Activated CD4-positive, alpha-beta T cell treated with anti-CD3 and anti-CD28 coated beads, Interleukin-2, amount 10 ng/mL, durations not matched to agents 7 days and 5 days (primary cell): ENCODE data around the gene PTPRQ. TPM values are rescaled to one million over a fixed set of nuclear protein-coding genes. Genes with fewer than 3 reads are reported as not detected.

ENCODE experiments used
- CTCF ChIA-PET: fragments of 350-600 bp; sonication (Branson Sonifier 250); formaldehyde crosslinking; loops from one replicate; lab custom pipeline; 2021; ENCODE audit warnings: antibody characterized with exemption; lab: Charles Lee
- POLR2A ChIA-PET: fragments of 350-600 bp; sonication (Branson Sonifier 250); formaldehyde crosslinking; loops from one replicate; lab custom pipeline; 2021; ENCODE audit warnings: antibody characterized with exemption; lab: Charles Lee
- DNase-seq: peaks from one replicate; pipeline ENCODE4 v3.0.0-alpha.2; 2020
- H3K27ac Mint-ChIP-seq: one replicate; pipeline ENCODE4 v1.8.0; 2021; ENCODE audit warnings: mild to moderate bottlenecking, moderate library complexity, mixed read lengths
- H3K27me3 Mint-ChIP-seq: one replicate; pipeline ENCODE4 v1.8.0; 2021; ENCODE audit warnings: mixed read lengths
- H3K36me3 Mint-ChIP-seq: one replicate; pipeline ENCODE4 v1.8.0; 2021; ENCODE audit warnings: low read depth, mixed read lengths
- H3K4me1 Mint-ChIP-seq: one replicate; pipeline ENCODE4 v1.8.0; 2021; ENCODE audit warnings: mixed read lengths
- H3K4me3 Mint-ChIP-seq: one replicate; pipeline ENCODE4 v1.8.0; 2021; ENCODE audit warnings: mild to moderate bottlenecking, moderate library complexity, mixed read lengths
- H3K9me3 Mint-ChIP-seq: one replicate; pipeline ENCODE4 v1.8.0; 2021; ENCODE audit warnings: mixed read lengths
- total RNA-seq, 2 experiments: library from RNA; stranded (reverse); gene quantifications; one replicate each; pipeline ENCODE4 v1.2.3, GENCODE V29; 2021

The PTPRQ gene
- total RNA-seq, 2 experiments from 2014 or later = not detected

DNA sequence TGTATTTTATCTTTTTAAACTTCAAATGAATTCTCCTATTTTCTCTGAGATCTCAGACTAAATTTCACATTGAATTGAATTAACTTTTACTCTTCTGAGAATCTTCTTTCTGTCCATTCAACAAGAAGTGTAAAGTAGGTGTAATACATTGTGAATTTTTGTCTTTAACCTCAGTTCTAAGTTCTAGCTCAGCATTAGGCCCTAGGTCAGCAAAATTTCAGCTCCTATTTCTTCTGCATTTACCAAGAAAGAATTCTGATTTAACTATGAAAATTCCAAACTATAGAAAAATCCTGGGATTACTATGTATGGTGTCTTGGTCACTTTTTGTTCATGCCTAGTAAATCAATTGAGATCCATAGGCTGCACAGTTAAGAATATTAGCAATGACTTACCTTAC lies 152.5 kb downstream of the PTPRQ start:
- H3K27ac Mint-ChIP-seq = no peak overlapping the region
- POLR2A ChIA-PET = no interaction called here
- H3K9me3 Mint-ChIP-seq = no peaks in the 10 kb centered on the region
- CTCF ChIA-PET = no interaction called here
- H3K27me3 Mint-ChIP-seq = no peaks in the 10 kb centered on the region
- H3K4me1 Mint-ChIP-seq = no peaks in the 10 kb centered on the region
- DNase-seq = no peak
- H3K4me3 Mint-ChIP-seq = no peak overlapping the region
- no peaks in the 10 kb centered on the region for H3K36me3 Mint-ChIP-seq

DNA sequence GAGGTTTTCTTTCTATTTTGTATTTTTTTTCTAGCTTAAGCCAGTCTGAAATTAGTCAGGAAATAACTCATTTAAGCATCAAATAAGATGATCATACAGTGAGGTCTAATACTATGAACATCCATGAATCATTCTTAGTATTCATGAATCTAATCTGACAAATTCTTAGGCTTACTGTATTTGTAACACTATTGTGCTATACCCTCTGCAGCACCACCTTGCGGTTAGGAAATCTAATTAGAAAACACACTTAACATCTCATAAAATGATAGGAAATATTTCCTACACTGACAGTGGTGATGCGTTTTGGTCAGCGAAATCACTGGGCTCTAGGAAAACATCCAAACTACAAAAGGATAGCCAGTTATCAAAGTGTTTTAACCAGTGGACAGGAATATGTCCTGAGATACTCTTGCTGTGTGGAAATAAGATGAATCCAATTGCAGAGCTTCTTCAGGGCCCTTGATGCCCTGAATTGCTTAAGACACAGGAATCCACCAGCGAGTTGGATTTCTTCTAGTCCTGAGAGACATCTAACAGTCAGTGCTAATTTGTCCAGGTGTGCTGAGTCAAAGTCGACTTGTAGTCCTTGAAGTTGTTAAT lies 154.1 kb downstream of the PTPRQ start:
- H3K27ac Mint-ChIP-seq = no peak overlapping the region
- H3K36me3 Mint-ChIP-seq = no peaks in the 10 kb centered on the region
- ChIA-PET CTCF (no interaction called here), POLR2A (no interaction called here)
- no peaks in the 10 kb centered on the region for H3K27me3 Mint-ChIP-seq
- DNase-seq = no peak
- H3K9me3 Mint-ChIP-seq = no peaks in the 10 kb centered on the region
- no peak overlapping the region for H3K4me3 Mint-ChIP-seq
- no peaks in the 10 kb centered on the region for H3K4me1 Mint-ChIP-seq

DNA sequence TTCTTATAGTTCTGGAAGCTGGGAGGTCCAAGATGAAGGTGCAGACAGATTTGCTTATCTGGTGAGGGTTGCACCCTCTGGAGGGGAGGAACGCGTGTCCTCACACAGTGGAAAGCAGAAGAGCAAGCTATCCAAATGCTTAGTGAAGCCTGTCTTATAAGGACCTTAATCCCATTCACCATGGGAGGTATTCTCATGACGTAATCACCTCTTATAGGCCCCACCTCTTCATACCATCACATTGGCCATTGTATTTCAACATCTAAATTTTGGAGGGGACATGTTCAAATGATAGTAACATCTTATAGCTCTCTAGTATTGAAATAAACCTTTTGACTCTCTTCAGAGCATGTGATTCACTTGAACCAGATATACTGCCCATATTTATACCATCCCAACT lies 158.4 kb downstream of the PTPRQ start:
- H3K9me3 Mint-ChIP-seq = no peaks in the 10 kb centered on the region
- ChIA-PET POLR2A (no interaction called here), CTCF (no interaction called here)
- H3K4me3 Mint-ChIP-seq = no peak overlapping the region
- no peak for DNase-seq
- H3K27me3 Mint-ChIP-seq = no peaks in the 10 kb centered on the region
- H3K27ac Mint-ChIP-seq = no peak overlapping the region
- H3K36me3 Mint-ChIP-seq = no peaks in the 10 kb centered on the region
- no peaks in the 10 kb centered on the region for H3K4me1 Mint-ChIP-seq

DNA sequence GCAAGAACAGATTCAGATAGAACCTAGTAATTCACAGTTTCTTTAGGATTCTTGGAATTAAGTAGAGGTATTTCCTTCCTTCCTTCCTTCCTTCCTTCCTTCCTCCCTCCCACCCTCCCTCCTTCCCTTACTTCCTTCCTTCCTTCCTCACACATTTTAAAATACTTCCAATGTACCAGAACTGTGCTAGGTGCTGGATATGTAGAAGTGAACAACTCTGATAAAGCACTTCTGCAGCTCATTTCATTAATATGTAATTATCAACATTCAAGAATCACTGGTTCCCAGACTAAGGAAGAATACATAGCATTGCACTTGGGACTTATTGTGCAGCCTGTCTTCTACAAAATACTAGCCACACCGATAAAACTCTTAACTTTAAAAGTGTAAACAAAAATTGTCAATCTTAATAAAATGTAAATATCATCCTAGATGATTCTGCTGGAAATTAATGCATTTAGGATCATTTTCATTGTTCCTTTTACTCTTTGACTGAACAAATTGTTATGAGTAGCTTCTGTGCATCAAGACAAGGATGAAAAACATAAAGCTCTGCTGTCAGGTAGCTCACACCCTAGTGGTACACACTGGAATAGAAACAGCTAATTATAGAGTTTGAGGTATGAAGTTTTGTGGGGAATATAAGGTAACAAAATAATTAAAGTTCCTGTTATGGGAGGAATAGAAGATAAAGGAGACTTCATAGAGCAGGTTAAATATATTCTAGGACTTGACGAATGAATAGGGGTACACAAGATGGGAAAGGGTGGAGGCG lies 163.5 kb downstream of the PTPRQ start:
- no peak for DNase-seq
- ChIA-PET POLR2A (no interaction called here), CTCF (no interaction called here)
- H3K36me3 Mint-ChIP-seq = no peaks in the 10 kb centered on the region
- H3K9me3 Mint-ChIP-seq = no peaks in the 10 kb centered on the region
- H3K4me3 Mint-ChIP-seq = no peak overlapping the region
- H3K27ac Mint-ChIP-seq = no peak overlapping the region
- H3K4me1 Mint-ChIP-seq = no peaks in the 10 kb centered on the region
- H3K27me3 Mint-ChIP-seq = no peaks in the 10 kb centered on the region

DNA sequence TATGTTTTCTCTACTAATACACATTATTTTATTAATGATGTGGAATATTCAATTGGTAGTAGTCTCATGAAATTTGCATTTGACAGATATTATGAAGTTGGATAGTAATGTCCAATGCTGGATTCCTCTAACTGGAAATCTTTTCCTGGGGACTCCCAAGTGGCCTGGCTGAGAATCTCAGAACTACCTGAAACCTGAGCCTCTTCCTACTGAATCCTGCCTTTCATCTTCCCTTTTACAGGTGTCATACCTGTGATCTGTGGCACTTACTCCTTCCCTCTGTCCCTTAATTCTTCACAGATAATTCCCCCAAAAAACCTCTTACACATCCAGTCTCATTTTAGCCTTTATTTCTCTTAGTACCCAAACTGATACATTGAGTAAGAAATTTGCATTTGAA lies 173.7 kb downstream of the PTPRQ start:
- no peaks in the 10 kb centered on the region for H3K9me3 Mint-ChIP-seq
- no peaks in the 10 kb centered on the region for H3K27me3 Mint-ChIP-seq
- ChIA-PET POLR2A (no interaction called here), CTCF (no interaction called here)
- H3K4me1 Mint-ChIP-seq = no peaks in the 10 kb centered on the region
- H3K27ac Mint-ChIP-seq = no peak overlapping the region
- no peak overlapping the region for H3K4me3 Mint-ChIP-seq
- H3K36me3 Mint-ChIP-seq = no peaks in the 10 kb centered on the region
- DNase-seq = no peak

DNA sequence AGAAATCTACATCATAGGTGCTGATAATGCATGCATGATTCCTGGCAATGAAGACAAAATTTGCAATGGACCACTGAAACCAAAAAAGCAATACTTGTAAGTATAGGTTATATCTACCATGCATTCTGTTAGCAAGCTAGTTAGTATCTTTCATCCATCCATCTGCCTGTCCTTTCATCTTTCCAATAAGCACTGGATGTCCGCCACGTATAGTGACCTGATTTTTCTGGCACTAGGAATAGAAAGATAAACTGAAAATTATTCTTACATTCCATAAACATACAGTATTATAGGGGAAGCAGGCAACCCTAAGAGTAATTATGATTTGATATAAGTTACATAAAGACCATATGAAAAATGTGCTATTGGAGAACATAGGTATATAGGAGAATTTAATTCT lies 176.2 kb downstream of the PTPRQ start:
- no peak for DNase-seq
- H3K27ac Mint-ChIP-seq = no peak overlapping the region
- no peaks in the 10 kb centered on the region for H3K4me1 Mint-ChIP-seq
- POLR2A ChIA-PET = no interaction called here
- no peak overlapping the region for H3K4me3 Mint-ChIP-seq
- H3K9me3 Mint-ChIP-seq = no peaks in the 10 kb centered on the region
- CTCF ChIA-PET = no interaction called here
- no peaks in the 10 kb centered on the region for H3K27me3 Mint-ChIP-seq
- no peaks in the 10 kb centered on the region for H3K36me3 Mint-ChIP-seq

DNA sequence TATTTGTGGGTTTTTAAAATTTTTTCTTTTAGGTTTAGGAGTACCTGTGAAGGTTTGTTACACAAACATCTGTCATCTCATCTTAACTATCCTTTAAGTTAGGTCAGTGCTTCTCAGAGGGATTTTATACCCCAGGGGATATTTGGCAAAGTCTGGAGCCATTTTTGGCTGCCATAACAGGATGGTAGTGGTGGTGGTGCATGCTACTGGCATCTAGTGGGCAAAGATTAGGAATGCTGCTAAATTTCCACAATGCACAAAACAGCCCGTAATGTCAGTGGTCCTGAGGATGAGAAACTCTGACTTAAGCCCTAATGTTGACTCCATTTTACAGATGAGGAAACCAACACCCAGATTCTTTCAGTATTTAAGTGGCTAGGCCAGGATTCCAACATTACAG lies 178.2 kb downstream of the PTPRQ start:
- Mint-ChIP-seq H3K27me3 (no peaks in the 10 kb centered on the region), H3K9me3 (no peaks in the 10 kb centered on the region), H3K27ac (no peak overlapping the region), H3K4me1 (no peaks in the 10 kb centered on the region), H3K36me3 (no peaks in the 10 kb centered on the region), H3K4me3 (no peak overlapping the region)
- POLR2A ChIA-PET = no interaction called here
- no peak for DNase-seq
- CTCF ChIA-PET = no interaction called here

DNA sequence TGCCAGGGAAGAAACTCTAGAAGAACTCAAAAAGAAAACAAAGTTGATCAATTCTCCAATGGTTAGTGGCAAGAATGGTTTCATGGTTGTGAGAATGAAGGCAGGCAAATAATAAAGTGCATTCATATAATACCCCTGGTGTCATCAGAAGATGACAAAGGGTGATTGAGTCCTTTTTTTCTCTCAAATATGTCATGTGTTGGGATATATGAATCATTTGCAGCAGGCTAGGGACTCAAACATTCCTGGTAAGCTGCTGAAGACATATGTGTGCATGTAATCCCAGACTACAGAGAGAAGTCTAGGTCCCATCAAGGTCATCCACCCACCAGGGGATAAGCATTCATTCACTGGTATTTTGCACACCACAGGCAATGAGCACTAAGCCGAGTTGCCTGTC lies 181.0 kb downstream of the PTPRQ start:
- ChIA-PET POLR2A (no interaction called here), CTCF (no interaction called here)
- Mint-ChIP-seq H3K27me3 (no peaks in the 10 kb centered on the region), H3K27ac (no peak overlapping the region), H3K4me3 (no peak overlapping the region), H3K36me3 (no peaks in the 10 kb centered on the region), H3K4me1 (no peaks in the 10 kb centered on the region), H3K9me3 (no peaks in the 10 kb centered on the region)
- DNase-seq = no peak

DNA sequence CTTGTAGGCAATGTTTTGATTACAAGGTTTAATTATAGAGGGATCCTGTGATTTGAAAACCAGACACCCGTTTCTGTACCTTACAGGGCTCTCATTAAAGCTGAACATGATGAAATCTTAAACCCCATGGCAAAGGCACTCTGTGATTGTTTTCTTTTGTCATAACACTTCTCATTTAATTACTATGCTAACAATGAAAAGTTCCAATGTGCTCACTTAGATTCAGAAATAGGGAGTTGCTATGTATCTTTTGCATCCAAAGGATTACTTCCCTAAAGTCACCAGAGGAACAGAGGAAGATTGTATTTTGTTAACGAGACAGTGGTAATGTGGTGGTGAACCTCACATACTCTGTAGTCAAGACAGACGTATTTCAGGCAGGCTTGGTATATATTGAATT lies 181.9 kb downstream of the PTPRQ start:
- no peak for DNase-seq
- no peak overlapping the region for H3K27ac Mint-ChIP-seq
- H3K4me1 Mint-ChIP-seq = no peaks in the 10 kb centered on the region
- no peaks in the 10 kb centered on the region for H3K36me3 Mint-ChIP-seq
- no peaks in the 10 kb centered on the region for H3K27me3 Mint-ChIP-seq
- no peaks in the 10 kb centered on the region for H3K9me3 Mint-ChIP-seq
- CTCF ChIA-PET = no interaction called here
- POLR2A ChIA-PET = no interaction called here
- no peak overlapping the region for H3K4me3 Mint-ChIP-seq

DNA sequence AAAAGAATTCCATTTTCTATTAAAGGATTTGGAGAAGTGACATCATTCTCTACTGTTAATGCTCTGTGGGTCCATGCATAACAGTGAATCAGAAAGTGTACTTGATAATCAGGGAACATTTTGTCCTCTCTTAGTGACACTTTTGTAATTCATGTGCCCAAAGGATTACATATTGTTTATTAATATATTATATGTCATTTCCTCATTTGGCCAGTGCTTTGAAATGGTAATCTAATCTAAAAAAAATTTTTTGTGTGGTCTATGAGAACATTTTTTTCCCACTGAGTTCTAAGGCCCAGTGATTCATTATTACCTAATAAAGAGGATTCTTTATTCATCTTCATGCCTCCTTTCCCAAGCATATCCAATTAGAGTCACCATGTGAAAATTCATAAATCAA lies 183.7 kb downstream of the PTPRQ start:
- no peak for DNase-seq
- no peaks in the 10 kb centered on the region for H3K36me3 Mint-ChIP-seq
- H3K4me3 Mint-ChIP-seq = no peak overlapping the region
- ChIA-PET CTCF (no interaction called here), POLR2A (no interaction called here)
- H3K9me3 Mint-ChIP-seq = no peaks in the 10 kb centered on the region
- H3K27me3 Mint-ChIP-seq = no peaks in the 10 kb centered on the region
- H3K4me1 Mint-ChIP-seq = no peaks in the 10 kb centered on the region
- H3K27ac Mint-ChIP-seq = no peak overlapping the region

DNA sequence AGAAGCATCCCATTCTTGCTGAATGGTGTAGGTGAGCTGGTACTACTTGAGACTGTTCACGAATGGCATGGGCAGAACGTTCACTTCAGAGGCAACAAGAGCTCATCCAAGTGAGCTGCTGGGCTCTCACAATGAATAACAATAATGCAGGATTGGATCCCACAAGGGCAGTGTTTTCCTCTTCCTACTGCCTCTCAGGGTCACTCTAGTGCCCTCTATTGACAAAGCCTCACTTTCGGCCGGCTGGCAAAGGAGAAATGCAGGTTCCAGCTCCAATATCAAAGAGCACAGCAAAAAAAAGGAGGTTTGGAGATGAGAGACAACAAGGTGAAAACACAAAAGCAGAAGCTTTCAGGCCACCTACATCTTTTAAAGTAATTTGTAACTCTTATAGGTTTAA lies 188.8 kb downstream of the PTPRQ start:
- ChIA-PET CTCF (no interaction called here), POLR2A (no interaction called here)
- Mint-ChIP-seq H3K4me3 (no peak overlapping the region), H3K4me1 (no peaks in the 10 kb centered on the region), H3K36me3 (no peaks in the 10 kb centered on the region), H3K27ac (no peak overlapping the region), H3K27me3 (no peaks in the 10 kb centered on the region), H3K9me3 (no peaks in the 10 kb centered on the region)
- DNase-seq = peak; percentile 5

DNA sequence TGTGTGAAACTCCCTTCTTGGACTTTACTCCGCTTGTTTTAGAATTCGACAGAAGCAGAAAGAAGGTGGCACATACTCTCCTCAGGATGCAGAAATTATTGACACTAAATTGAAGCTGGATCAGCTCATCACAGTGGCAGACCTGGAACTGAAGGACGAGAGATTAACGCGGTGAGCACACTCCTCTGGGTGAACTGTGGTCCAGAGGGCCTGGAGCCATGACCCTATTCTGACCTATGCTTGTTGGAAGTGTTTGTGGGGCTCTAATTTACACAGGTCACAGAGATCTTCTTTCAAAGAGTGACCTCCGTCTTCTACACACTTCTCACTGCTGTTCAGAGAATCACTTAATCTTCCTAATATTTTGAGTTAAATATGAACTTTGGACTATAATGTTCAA lies 190.9 kb downstream of the PTPRQ start:
- no peak for DNase-seq
- ChIA-PET POLR2A (no interaction called here), CTCF (no interaction called here)
- Mint-ChIP-seq H3K4me1 (no peaks in the 10 kb centered on the region), H3K9me3 (no peaks in the 10 kb centered on the region), H3K36me3 (no peaks in the 10 kb centered on the region), H3K27ac (no peak overlapping the region), H3K4me3 (no peak overlapping the region), H3K27me3 (no peaks in the 10 kb centered on the region)

DNA sequence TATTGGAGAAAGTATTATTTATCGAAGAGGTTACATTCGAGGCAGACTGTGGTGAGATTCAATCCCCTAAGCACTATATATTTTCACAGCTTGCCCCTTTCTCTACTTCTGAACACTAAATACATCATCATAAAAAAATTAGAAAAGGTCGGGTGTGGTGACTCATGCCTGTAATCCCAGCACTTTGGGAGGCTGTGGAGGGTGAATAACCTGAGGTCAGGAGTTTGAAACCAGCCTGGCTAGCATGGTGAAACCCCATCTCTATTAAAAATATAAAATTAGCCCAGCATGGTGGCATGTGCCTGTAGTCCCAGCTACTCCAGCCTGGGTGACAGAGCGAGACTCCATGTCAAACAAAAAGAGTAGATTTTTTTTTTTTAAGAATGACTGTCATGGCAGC lies 192.8 kb downstream of the PTPRQ start:
- Mint-ChIP-seq H3K9me3 (no peaks in the 10 kb centered on the region), H3K4me1 (no peaks in the 10 kb centered on the region), H3K4me3 (no peak overlapping the region), H3K36me3 (no peaks in the 10 kb centered on the region), H3K27me3 (no peaks in the 10 kb centered on the region), H3K27ac (no peak overlapping the region)
- CTCF ChIA-PET = no interaction called here
- no peak for DNase-seq
- POLR2A ChIA-PET = no interaction called here

DNA sequence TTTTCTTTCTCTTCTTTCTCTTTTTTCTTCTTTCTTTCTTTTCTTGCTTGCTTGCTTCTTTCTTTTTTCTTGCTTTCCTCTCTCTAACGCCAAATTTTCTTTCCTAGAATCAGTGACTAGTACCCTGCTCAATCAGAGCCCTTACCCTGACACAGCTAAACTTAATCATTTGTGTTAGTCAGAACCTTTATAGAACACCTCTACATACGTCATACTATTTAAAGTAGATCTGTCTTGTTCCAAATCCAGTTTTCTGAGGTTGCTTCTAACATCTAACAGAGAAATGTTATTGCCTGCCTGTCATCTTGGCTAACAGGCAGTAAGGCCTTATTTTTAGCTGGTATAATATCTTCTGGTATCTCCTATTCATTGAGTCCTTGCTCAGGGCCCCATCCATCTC lies 197.9 kb downstream of the PTPRQ start:
- H3K9me3 Mint-ChIP-seq = no peaks in the 10 kb centered on the region
- DNase-seq = no peak
- H3K4me3 Mint-ChIP-seq = no peak overlapping the region
- POLR2A ChIA-PET = no interaction called here
- CTCF ChIA-PET = no interaction called here
- H3K27me3 Mint-ChIP-seq = no peaks in the 10 kb centered on the region
- no peaks in the 10 kb centered on the region for H3K36me3 Mint-ChIP-seq
- H3K27ac Mint-ChIP-seq = no peak overlapping the region
- H3K4me1 Mint-ChIP-seq = no peaks in the 10 kb centered on the region
